Measurements from ENCODE around the gene MATN3. TPM values are rescaled to one million over a fixed set of nuclear protein-coding genes. Genes with fewer than 3 reads are reported as not detected.

The MATN3 gene
- polyA plus RNA-seq, 1 donor (not counting 4 experiments of a cell fraction or from before 2014, with no cell fraction given), result 1.4 TPM

DNA sequence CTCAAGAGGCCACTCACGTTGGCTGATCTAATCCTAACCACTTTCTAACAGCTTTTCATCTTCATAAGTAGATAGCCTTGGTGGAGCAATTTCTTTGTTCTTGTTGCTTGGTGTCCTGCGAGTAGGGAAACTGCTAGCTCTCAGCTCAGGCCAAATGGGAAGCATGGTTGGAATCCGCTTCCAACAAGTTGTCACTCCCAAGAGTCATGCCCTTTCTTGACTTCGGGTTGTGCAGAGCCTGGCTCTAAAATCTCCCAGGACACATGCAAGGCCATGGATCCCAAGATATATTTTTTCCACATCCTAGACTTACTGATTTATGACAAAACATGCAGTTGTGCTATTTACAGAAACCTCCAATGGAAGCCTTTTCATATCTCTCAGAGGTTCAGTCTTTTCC lies 7.3 kb upstream of the MATN3 start:
- DNase-seq (ENCODE audit: low read depth, low spot score) (no peak), FAIRE-seq (no peak)
- H3K27ac ChIP-seq (ENCODE audit: control insufficient read depth, insufficient read depth, low read length), result no peak overlapping the region
- TF ChIP-seq, protein P1, sequence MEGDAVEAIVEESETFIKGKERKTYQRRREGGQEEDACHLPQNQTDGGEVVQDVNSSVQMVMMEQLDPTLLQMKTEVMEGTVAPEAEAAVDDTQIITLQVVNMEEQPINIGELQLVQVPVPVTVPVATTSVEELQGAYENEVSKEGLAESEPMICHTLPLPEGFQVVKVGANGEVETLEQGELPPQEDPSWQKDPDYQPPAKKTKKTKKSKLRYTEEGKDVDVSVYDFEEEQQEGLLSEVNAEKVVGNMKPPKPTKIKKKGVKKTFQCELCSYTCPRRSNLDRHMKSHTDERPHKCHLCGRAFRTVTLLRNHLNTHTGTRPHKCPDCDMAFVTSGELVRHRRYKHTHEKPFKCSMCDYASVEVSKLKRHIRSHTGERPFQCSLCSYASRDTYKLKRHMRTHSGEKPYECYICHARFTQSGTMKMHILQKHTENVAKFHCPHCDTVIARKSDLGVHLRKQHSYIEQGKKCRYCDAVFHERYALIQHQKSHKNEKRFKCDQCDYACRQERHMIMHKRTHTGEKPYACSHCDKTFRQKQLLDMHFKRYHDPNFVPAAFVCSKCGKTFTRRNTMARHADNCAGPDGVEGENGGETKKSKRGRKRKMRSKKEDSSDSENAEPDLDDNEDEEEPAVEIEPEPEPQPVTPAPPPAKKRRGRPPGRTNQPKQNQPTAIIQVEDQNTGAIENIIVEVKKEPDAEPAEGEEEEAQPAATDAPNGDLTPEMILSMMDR (optimal IDR thresholded peaks at IDR 0.05 in 1 of 3, IDR thresholded peaks at IDR 0.05 in 1 of 3, conservative IDR thresholded peaks at IDR 0.05 in 1 of 3; ENCODE audit: extremely low read depth in 1 of 3, insufficient read depth in 2 of 3, low read length in 3 of 3), result no peak
- TF ChIP-seq EZH2 (IDR thresholded peaks at IDR 0.05; ENCODE audit: low read length), result no peak
- no peak overlapping the region for H2AFZ ChIP-seq (ENCODE audit: control insufficient read depth, low read length)
- no peaks in the 10 kb centered on the region for H4K20me1 ChIP-seq (ENCODE audit: control insufficient read depth, extremely low read depth, insufficient read depth, low read length)
- dilution Hi-C loops (cut with MboI; ENCODE audit: extremely low pct_ligation_motif_present, low sequenced_read_pairs), result no loop called here
- peaks cover 6% of the 10 kb centered on the region for H3K4me1 ChIP-seq (ENCODE audit: control insufficient read depth, extremely low read depth, insufficient read depth, low read length)
- H3K36me3 ChIP-seq (ENCODE audit: control insufficient read depth in 2 of 2, extremely low read depth in 1 of 2, insufficient read depth in 2 of 2, low read length in 2 of 2), result no peaks in the 10 kb centered on the region
- H3K4me3 ChIP-seq (ENCODE audit: control insufficient read depth in 2 of 3, extremely low read depth in 1 of 3, insufficient read depth in 2 of 3, low read depth in 1 of 3, low read length in 3 of 3), result no peak overlapping the region
- no peaks in the 10 kb centered on the region for H3K79me2 ChIP-seq (ENCODE audit: control insufficient read depth, insufficient read depth, low read length)
- H3K9me1 ChIP-seq (ENCODE audit: control insufficient read depth, extremely low read depth, insufficient read depth, low read length), result no peaks in the 10 kb centered on the region
- no peak overlapping the region for H3K9ac ChIP-seq (ENCODE audit: control insufficient read depth, extremely low read depth, insufficient read depth, low read length)
- H3K9me3 ChIP-seq (ENCODE audit: control insufficient read depth, low read depth, low read length), result no peaks in the 10 kb centered on the region
- no peak overlapping the region for H3K4me2 ChIP-seq (ENCODE audit: control insufficient read depth, extremely low read depth, insufficient read depth, low read depth, low read length)
- no peaks in the 10 kb centered on the region for H3K27me3 ChIP-seq (ENCODE audit: control insufficient read depth, extremely low read depth, insufficient read depth, low read length)

DNA sequence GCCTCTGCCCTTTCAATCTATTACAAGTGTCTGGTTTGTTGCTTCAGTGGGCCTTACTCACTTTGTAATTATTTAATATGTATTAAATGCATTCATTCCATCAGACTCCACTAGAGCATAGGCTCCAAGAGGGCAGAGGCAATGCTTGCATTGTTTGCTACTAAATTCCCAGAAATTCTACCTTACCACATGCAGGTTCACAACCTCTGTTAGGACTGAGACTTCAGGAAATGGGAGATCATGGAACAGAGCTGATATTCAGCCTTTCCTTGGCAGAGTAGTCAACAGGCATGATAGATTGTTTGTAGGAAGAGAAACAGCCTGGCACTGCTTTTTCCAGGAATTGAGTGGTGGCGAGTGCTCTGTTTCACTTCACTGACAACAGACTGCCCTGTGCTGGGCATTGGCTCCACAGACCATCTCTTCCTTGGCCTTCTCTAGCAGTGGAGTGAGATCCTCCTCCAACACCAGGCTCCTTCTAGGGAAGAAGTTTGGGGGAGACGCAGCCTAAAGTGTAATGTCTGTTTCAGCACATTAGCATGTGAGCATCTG lies 6.2 kb upstream of the MATN3 start:
- no peak for FAIRE-seq
- DNase-seq (ENCODE audit: low read depth, low spot score), result no peak

More for the DNA sequence above, 6.2 kb upstream of the MATN3 start:
- Histone ChIP-seq H3K27ac (ENCODE audit: control insufficient read depth, insufficient read depth, low read length) (no peak overlapping the region), H3K4me3 (ENCODE audit: control insufficient read depth in 2 of 3, extremely low read depth in 1 of 3, insufficient read depth in 2 of 3, low read depth in 1 of 3, low read length in 3 of 3) (no peak overlapping the region), H3K4me2 (ENCODE audit: control insufficient read depth, extremely low read depth, insufficient read depth, low read depth, low read length) (no peak overlapping the region), H3K9me3 (ENCODE audit: control insufficient read depth, low read depth, low read length) (no peaks in the 10 kb centered on the region), H2AFZ (ENCODE audit: control insufficient read depth, low read length) (no peak overlapping the region), H3K27me3 (ENCODE audit: control insufficient read depth, extremely low read depth, insufficient read depth, low read length) (no peaks in the 10 kb centered on the region), H4K20me1 (ENCODE audit: control insufficient read depth, extremely low read depth, insufficient read depth, low read length) (no peaks in the 10 kb centered on the region), H3K4me1 (ENCODE audit: control insufficient read depth, extremely low read depth, insufficient read depth, low read length) (peaks cover 6% of the 10 kb centered on the region), H3K36me3 (ENCODE audit: control insufficient read depth in 2 of 2, extremely low read depth in 1 of 2, insufficient read depth in 2 of 2, low read length in 2 of 2) (no peaks in the 10 kb centered on the region), H3K9me1 (ENCODE audit: control insufficient read depth, extremely low read depth, insufficient read depth, low read length) (no peaks in the 10 kb centered on the region), H3K79me2 (ENCODE audit: control insufficient read depth, insufficient read depth, low read length) (no peaks in the 10 kb centered on the region), H3K9ac (ENCODE audit: control insufficient read depth, extremely low read depth, insufficient read depth, low read length) (no peak overlapping the region)
- dilution Hi-C loops (cut with MboI; ENCODE audit: extremely low pct_ligation_motif_present, low sequenced_read_pairs), result no loop called here
- TF ChIP-seq, protein P1 (optimal IDR thresholded peaks at IDR 0.05 in 1 of 3, IDR thresholded peaks at IDR 0.05 in 1 of 3, conservative IDR thresholded peaks at IDR 0.05 in 1 of 3; ENCODE audit: extremely low read depth in 1 of 3, insufficient read depth in 2 of 3, low read length in 3 of 3), result no peak
- TF ChIP-seq EZH2 (IDR thresholded peaks at IDR 0.05; ENCODE audit: low read length), result no peak

All from keratinocyte (primary cell).